ENCODE data around the gene FRMD5.

FRMD5 gene

GRCh38 chr15:44137750-44138149 lies 57.3 kb downstream of the FRMD5 start:
- H3K36me3 ChIP-seq (ENCODE audit: control insufficient read depth, low read length): no peaks in the 10 kb centered on the region
- TF ChIP-seq CTCF (IDR thresholded peaks at IDR 0.05; ENCODE audit: low read depth, low read length, poor library complexity, severe bottlenecking): no peak
- no peak for TF ChIP-seq EZH2phosphoT487 (IDR thresholded peaks at IDR 0.05; ENCODE audit: borderline replicate concordance, low read length)
- H3K9me2 ChIP-seq (replicated peaks; ENCODE audit: control insufficient read depth, low read length): no peaks in the 10 kb centered on the region
- no peaks in the 10 kb centered on the region for H3K79me2 ChIP-seq (ENCODE audit: control insufficient read depth, low read length)
- peaks cover 10% of the 10 kb centered on the region for H3K27me3 ChIP-seq (ENCODE audit: control insufficient read depth, low read length)
- H3K4me3 ChIP-seq (ENCODE audit: low read length): no peak overlapping the region
- H3F3A ChIP-seq (ENCODE audit: control insufficient read depth, insufficient read depth): no peaks in the 10 kb centered on the region
- no peaks in the 10 kb centered on the region for H3K4me1 ChIP-seq (ENCODE audit: control insufficient read depth, low read length)
- H3K4me2 ChIP-seq (ENCODE audit: low read length): no peak overlapping the region
- H4K20me1 ChIP-seq (ENCODE audit: control insufficient read depth, insufficient read depth, low read depth, low read length): no peaks in the 10 kb centered on the region
- H3K27ac ChIP-seq (ENCODE audit: low read depth, low read length): no peak overlapping the region
- no peaks in the 10 kb centered on the region for H3K9me3 ChIP-seq (ENCODE audit: control insufficient read depth, insufficient read depth, low read length)

- no peaks in the 10 kb centered on the region for H3K79me2 ChIP-seq (ENCODE audit: control insufficient read depth, low read length)
- no peaks in the 10 kb centered on the region for H3K9me2 ChIP-seq (replicated peaks; ENCODE audit: control insufficient read depth, low read length)
- no peak overlapping the region for H3K27ac ChIP-seq (ENCODE audit: low read depth, low read length)
- no peaks in the 10 kb centered on the region for H3K36me3 ChIP-seq (ENCODE audit: control insufficient read depth, low read length)
- no peaks in the 10 kb centered on the region for H3K9me3 ChIP-seq (ENCODE audit: control insufficient read depth, insufficient read depth, low read length)
- H3K4me3 ChIP-seq (ENCODE audit: low read length): no peak overlapping the region
- H3K4me1 ChIP-seq (ENCODE audit: control insufficient read depth, low read length): no peaks in the 10 kb centered on the region
- no peak for TF ChIP-seq EZH2phosphoT487 (IDR thresholded peaks at IDR 0.05; ENCODE audit: borderline replicate concordance, low read length)
- H3K27me3 ChIP-seq (ENCODE audit: control insufficient read depth, low read length): peaks cover 10% of the 10 kb centered on the region
- H3K4me2 ChIP-seq (ENCODE audit: low read length): no peak overlapping the region
- no peaks in the 10 kb centered on the region for H3F3A ChIP-seq (ENCODE audit: control insufficient read depth, insufficient read depth)
- H4K20me1 ChIP-seq (ENCODE audit: control insufficient read depth, insufficient read depth, low read depth, low read length): no peaks in the 10 kb centered on the region
These were observed 58.0 kb downstream of the FRMD5 start for GRCh38 chr15:44136991-44137477.

- H3K9me3 ChIP-seq (ENCODE audit: control insufficient read depth, insufficient read depth, low read length): no peaks in the 10 kb centered on the region
- TF ChIP-seq CTCF (IDR thresholded peaks at IDR 0.05; ENCODE audit: low read depth, low read length, poor library complexity, severe bottlenecking) (no peak), EZH2phosphoT487 (IDR thresholded peaks at IDR 0.05; ENCODE audit: borderline replicate concordance, low read length) (no peak)
- no peaks in the 10 kb centered on the region for H3K4me1 ChIP-seq (ENCODE audit: control insufficient read depth, low read length)
- H3K9me2 ChIP-seq (replicated peaks; ENCODE audit: control insufficient read depth, low read length): no peaks in the 10 kb centered on the region
- H3K79me2 ChIP-seq (ENCODE audit: control insufficient read depth, low read length): no peaks in the 10 kb centered on the region
- peaks cover 4% of the 10 kb centered on the region for H3K27me3 ChIP-seq (ENCODE audit: control insufficient read depth, low read length)
- no peaks in the 10 kb centered on the region for H4K20me1 ChIP-seq (ENCODE audit: control insufficient read depth, insufficient read depth, low read depth, low read length)
- no peak overlapping the region for H3K4me2 ChIP-seq (ENCODE audit: low read length)
- H3K27ac ChIP-seq (ENCODE audit: low read depth, low read length): no peak overlapping the region
- no peak overlapping the region for H3K4me3 ChIP-seq (ENCODE audit: low read length)
- no peaks in the 10 kb centered on the region for H3K36me3 ChIP-seq (ENCODE audit: control insufficient read depth, low read length)
- no peaks in the 10 kb centered on the region for H3F3A ChIP-seq (ENCODE audit: control insufficient read depth, insufficient read depth)
These were observed 63.0 kb downstream of the FRMD5 start for GRCh38 chr15:44132057-44132456.

- Histone ChIP-seq H3K4me2 (ENCODE audit: low read length) (no peak overlapping the region), H3K9me2 (replicated peaks; ENCODE audit: control insufficient read depth, low read length) (no peaks in the 10 kb centered on the region), H3K4me1 (ENCODE audit: control insufficient read depth, low read length) (no peaks in the 10 kb centered on the region), H3K79me2 (ENCODE audit: control insufficient read depth, low read length) (no peaks in the 10 kb centered on the region), H3K36me3 (ENCODE audit: control insufficient read depth, low read length) (no peaks in the 10 kb centered on the region), H4K20me1 (ENCODE audit: control insufficient read depth, insufficient read depth, low read depth, low read length) (no peaks in the 10 kb centered on the region), H3K27me3 (ENCODE audit: control insufficient read depth, low read length) (no peaks in the 10 kb centered on the region), H3F3A (ENCODE audit: control insufficient read depth, insufficient read depth) (no peaks in the 10 kb centered on the region), H3K9me3 (ENCODE audit: control insufficient read depth, insufficient read depth, low read length) (no peaks in the 10 kb centered on the region), H3K27ac (ENCODE audit: low read depth, low read length) (no peak overlapping the region), H3K4me3 (ENCODE audit: low read length) (no peak overlapping the region)
- TF ChIP-seq CTCF (IDR thresholded peaks at IDR 0.05; ENCODE audit: low read depth, low read length, poor library complexity, severe bottlenecking) (no peak), EZH2phosphoT487 (IDR thresholded peaks at IDR 0.05; ENCODE audit: borderline replicate concordance, low read length) (no peak)
These were observed 64.3 kb downstream of the FRMD5 start for GRCh38 chr15:44130778-44131177.
